ENCODE data around the gene SRP68. TPM values are rescaled to one million over a fixed set of nuclear protein-coding genes. Genes with fewer than 3 reads are reported as not detected.
A peak's percentile ranks its signal among the peaks of the same experiment; 100 is the strongest.

The SRP68 gene
- total RNA-seq, 2 donors from 2014 or later = 73.9 to 78.0 TPM

DNA sequence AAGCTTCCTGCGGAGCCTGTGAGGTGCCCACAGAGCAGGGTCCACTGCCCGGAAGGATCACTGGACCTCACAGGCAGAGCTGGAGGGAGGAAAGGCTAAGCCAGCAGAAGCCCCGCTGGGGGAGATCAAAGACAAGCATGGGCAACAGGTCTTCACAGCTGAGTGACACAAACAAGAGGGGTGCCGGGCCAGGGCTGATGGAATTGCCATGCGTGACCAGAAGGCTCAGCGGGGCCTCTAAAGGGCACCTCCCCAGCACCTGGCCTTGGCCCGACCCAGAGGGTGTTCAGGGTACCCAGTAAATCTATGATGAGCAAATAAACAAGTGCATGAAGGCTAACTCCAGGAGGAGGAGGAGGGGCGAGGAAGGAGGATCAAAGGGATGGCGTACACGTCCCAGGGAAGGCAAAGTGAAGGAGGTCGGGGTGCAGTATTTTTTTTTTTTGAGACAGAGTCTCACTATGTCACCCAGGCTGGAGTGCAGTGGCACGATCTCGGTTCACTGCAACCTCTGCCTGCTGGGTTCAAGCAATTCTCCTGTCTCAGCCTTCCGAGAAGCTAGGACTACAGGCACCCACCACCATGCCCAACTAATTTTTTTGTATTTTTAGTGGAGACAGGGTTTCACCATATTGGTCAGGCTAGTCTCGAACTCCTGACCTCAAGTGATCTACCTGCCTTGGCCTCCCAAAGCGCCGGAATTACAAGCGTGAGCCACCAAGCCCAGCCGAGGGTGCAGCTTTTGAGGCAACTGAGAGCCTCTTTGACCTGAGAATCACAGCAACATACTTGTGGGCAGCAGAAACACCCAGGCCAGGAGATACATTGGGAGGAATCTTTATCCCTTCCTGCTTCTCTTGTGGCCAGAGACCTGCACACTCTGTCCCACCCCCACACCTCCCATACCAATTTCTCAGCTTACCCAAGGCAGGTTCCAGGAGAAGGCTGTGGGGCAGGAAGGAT lies 47.4 kb upstream of the SRP68 start:
- Histone ChIP-seq H3K9me3 (ENCODE audit: control insufficient read depth, low read length) (no peaks in the 10 kb centered on the region), H3K27me3 (ENCODE audit: control insufficient read depth, insufficient read depth, low read length, poor library complexity, severe bottlenecking) (no peaks in the 10 kb centered on the region), H3K4me3 (ENCODE audit: low read length) (no peak overlapping the region), H3K4me1 (ENCODE audit: control insufficient read depth, insufficient read depth, low read length) (no peaks in the 10 kb centered on the region), H3K36me3 (ENCODE audit: control insufficient read depth, insufficient read depth, low read length) (no peaks in the 10 kb centered on the region), H3K27ac (ENCODE audit: low read depth, low read length) (no peak overlapping the region), H3K9ac (ENCODE audit: extremely low read depth, low read length, poor library complexity, severe bottlenecking) (no peak overlapping the region)
- Mint-ChIP-seq H3K9me3 (no peaks in the 10 kb centered on the region), H3K36me3 (ENCODE audit: low read depth) (no peaks in the 10 kb centered on the region), H3K4me1 (peaks cover 11% of the 10 kb centered on the region), H3K4me3 (no peak overlapping the region), H3K27me3 (ENCODE audit: insufficient read depth) (peaks cover 8% of the 10 kb centered on the region), H3K27ac (no peak overlapping the region)
- DNase-seq = peak; percentile 74
- 76 to 80% methylated on average over 15 to 19 of the region's 19 CpGs for WGBS, 2 experiments (ENCODE audit: insufficient coverage in 1 of 2, insufficient read length in 1 of 2)
- TF ChIP-seq, protein P1, sequence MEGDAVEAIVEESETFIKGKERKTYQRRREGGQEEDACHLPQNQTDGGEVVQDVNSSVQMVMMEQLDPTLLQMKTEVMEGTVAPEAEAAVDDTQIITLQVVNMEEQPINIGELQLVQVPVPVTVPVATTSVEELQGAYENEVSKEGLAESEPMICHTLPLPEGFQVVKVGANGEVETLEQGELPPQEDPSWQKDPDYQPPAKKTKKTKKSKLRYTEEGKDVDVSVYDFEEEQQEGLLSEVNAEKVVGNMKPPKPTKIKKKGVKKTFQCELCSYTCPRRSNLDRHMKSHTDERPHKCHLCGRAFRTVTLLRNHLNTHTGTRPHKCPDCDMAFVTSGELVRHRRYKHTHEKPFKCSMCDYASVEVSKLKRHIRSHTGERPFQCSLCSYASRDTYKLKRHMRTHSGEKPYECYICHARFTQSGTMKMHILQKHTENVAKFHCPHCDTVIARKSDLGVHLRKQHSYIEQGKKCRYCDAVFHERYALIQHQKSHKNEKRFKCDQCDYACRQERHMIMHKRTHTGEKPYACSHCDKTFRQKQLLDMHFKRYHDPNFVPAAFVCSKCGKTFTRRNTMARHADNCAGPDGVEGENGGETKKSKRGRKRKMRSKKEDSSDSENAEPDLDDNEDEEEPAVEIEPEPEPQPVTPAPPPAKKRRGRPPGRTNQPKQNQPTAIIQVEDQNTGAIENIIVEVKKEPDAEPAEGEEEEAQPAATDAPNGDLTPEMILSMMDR (conservative IDR thresholded peaks at IDR 0.05) = no peak

DNA sequence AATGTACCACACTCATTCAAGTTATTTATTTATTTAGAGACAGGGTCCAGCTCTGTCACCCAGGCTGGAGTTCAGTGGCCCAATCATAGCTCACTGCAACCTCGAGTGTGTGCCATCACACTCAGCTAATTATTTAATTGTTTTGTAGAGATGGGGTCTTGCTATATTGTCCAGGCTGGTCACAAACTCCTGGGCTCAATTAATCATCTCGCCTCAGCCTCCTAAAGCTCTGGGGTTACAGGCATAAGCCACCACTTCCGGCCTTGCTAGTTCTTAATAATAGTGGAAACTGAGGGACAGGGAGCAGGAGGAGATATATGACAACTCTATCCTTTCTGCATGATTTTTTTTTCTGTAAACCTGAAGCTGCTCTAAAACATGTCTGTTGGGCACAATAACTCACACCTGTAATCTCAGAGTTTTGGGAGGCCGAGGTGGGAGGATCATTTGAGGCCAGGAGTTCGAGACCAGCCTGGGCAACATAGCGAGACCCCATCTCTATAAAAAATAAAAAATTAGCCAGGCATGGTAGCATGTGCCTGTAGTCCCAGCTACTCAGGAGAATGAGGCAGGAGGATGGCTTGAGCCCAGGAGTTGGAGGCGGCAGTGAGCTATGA lies 42.9 kb upstream of the SRP68 start:
- no peaks in the 10 kb centered on the region for H3K9me3 ChIP-seq (ENCODE audit: control insufficient read depth, low read length)
- H3K9me3 Mint-ChIP-seq = no peaks in the 10 kb centered on the region
- H3K27ac Mint-ChIP-seq = no peak overlapping the region
- H3K27ac ChIP-seq (ENCODE audit: low read depth, low read length) = no peak overlapping the region
- TF ChIP-seq, protein P1 (conservative IDR thresholded peaks at IDR 0.05) = no peak
- peaks cover 7% of the 10 kb centered on the region for H3K4me1 Mint-ChIP-seq
- no peak overlapping the region for H3K9ac ChIP-seq (ENCODE audit: extremely low read depth, low read length, poor library complexity, severe bottlenecking)
- H3K4me3 Mint-ChIP-seq = no peak overlapping the region
- H3K36me3 ChIP-seq (ENCODE audit: control insufficient read depth, insufficient read depth, low read length) = no peaks in the 10 kb centered on the region
- no peak for DNase-seq
- no peaks in the 10 kb centered on the region for H3K27me3 ChIP-seq (ENCODE audit: control insufficient read depth, insufficient read depth, low read length, poor library complexity, severe bottlenecking)
- H3K36me3 Mint-ChIP-seq (ENCODE audit: low read depth) = no peaks in the 10 kb centered on the region
- H3K27me3 Mint-ChIP-seq (ENCODE audit: insufficient read depth) = peaks cover 3% of the 10 kb centered on the region
- 84 to 98% methylated on average over 6 to 7 of the region's 7 CpGs for WGBS, 2 experiments (ENCODE audit: insufficient coverage in 1 of 2, insufficient read length in 1 of 2)
- no peak overlapping the region for H3K4me3 ChIP-seq (ENCODE audit: low read length)
- no peaks in the 10 kb centered on the region for H3K4me1 ChIP-seq (ENCODE audit: control insufficient read depth, insufficient read depth, low read length)

DNA sequence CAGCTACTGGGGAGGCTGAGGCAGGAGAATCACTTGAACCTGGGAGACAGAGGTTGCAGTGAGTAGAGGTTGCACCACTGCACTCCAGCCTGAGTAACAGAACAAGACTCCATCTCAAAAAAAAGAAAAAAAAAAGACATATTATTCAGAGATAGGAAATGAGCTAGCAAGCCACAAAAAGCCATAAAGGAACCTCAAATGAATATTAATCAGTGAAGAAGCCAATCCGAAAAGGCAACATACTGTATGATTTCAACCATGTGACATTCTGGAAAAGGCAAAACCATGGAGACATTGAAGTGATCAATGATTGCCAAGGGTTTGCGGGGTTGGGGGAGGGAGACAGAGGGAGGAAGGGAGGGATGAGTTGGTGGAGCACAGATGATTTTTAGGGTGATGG lies 39.6 kb upstream of the SRP68 start:
- H3K27me3 ChIP-seq (ENCODE audit: control insufficient read depth, insufficient read depth, low read length, poor library complexity, severe bottlenecking) = no peaks in the 10 kb centered on the region
- H3K4me1 ChIP-seq (ENCODE audit: control insufficient read depth, insufficient read depth, low read length) = no peaks in the 10 kb centered on the region
- no peak for DNase-seq
- Mint-ChIP-seq H3K9me3 (no peaks in the 10 kb centered on the region), H3K27me3 (ENCODE audit: insufficient read depth) (peaks cover 3% of the 10 kb centered on the region), H3K4me3 (no peak overlapping the region), H3K4me1 (no peaks in the 10 kb centered on the region), H3K36me3 (ENCODE audit: low read depth) (no peaks in the 10 kb centered on the region), H3K27ac (no peak overlapping the region)
- 98 to 100% methylated on average over 2 of the region's 2 CpGs for WGBS, 2 experiments (ENCODE audit: insufficient coverage in 1 of 2, insufficient read length in 1 of 2)
- no peak overlapping the region for H3K4me3 ChIP-seq (ENCODE audit: low read length)
- TF ChIP-seq, protein P1 (conservative IDR thresholded peaks at IDR 0.05) = no peak
- no peak overlapping the region for H3K27ac ChIP-seq (ENCODE audit: low read depth, low read length)
- no peaks in the 10 kb centered on the region for H3K9me3 ChIP-seq (ENCODE audit: control insufficient read depth, low read length)
- no peaks in the 10 kb centered on the region for H3K36me3 ChIP-seq (ENCODE audit: control insufficient read depth, insufficient read depth, low read length)
- H3K9ac ChIP-seq (ENCODE audit: extremely low read depth, low read length, poor library complexity, severe bottlenecking) = no peak overlapping the region

Data from endodermal cell (in vitro differentiated cells).